ENCODE results near the gene STIL. TPM values are rescaled to one million over a fixed set of nuclear protein-coding genes. Genes with fewer than 3 reads are reported as not detected.
A peak's percentile ranks its signal among the peaks of the same experiment; 100 is the strongest.

STIL gene
- polyA plus RNA-seq, 1 donor (not counting 4 experiments of a cell fraction or from before 2014, with no cell fraction given), result 10.5 TPM

GRCh38 chr1:47225430-47226100 is 88.4 kb downstream of the STIL start:
- no peak for FAIRE-seq
- no peaks in the 10 kb centered on the region for H3K9me1 ChIP-seq (ENCODE audit: control insufficient read depth, extremely low read depth, insufficient read depth, low read length)
- H4K20me1 ChIP-seq (ENCODE audit: control insufficient read depth, extremely low read depth, insufficient read depth, low read length), result peaks cover 5% of the 10 kb centered on the region
- no peak overlapping the region for H3K4me2 ChIP-seq (ENCODE audit: control insufficient read depth, extremely low read depth, insufficient read depth, low read depth, low read length)
- H3K4me3 ChIP-seq (ENCODE audit: control insufficient read depth in 2 of 3, extremely low read depth in 1 of 3, insufficient read depth in 2 of 3, low read depth in 1 of 3, low read length in 3 of 3), result no peak overlapping the region
- H3K79me2 ChIP-seq (ENCODE audit: control insufficient read depth, insufficient read depth, low read length), result no peaks in the 10 kb centered on the region
- no peak overlapping the region for H3K27ac ChIP-seq (ENCODE audit: control insufficient read depth, insufficient read depth, low read length)
- no peak for DNase-seq (ENCODE audit: low read depth, low spot score)
- no peaks in the 10 kb centered on the region for H3K36me3 ChIP-seq (ENCODE audit: control insufficient read depth in 2 of 2, extremely low read depth in 1 of 2, insufficient read depth in 2 of 2, low read length in 2 of 2)
- H3K27me3 ChIP-seq (ENCODE audit: control insufficient read depth, extremely low read depth, insufficient read depth, low read length), result peaks cover 82% of the 10 kb centered on the region
- no peak overlapping the region for H2AFZ ChIP-seq (ENCODE audit: control insufficient read depth, low read length)
- dilution Hi-C loops (cut with MboI; ENCODE audit: extremely low pct_ligation_motif_present, low sequenced_read_pairs), result no loop called here
- H3K4me1 ChIP-seq (ENCODE audit: control insufficient read depth, extremely low read depth, insufficient read depth, low read length), result no peaks in the 10 kb centered on the region
- TF ChIP-seq CTCF (optimal IDR thresholded peaks at IDR 0.05 in 1 of 3, IDR thresholded peaks at IDR 0.05 in 1 of 3, conservative IDR thresholded peaks at IDR 0.05 in 1 of 3; ENCODE audit: extremely low read depth in 1 of 3, insufficient read depth in 2 of 3, low read length in 3 of 3) (no peak), EZH2 (IDR thresholded peaks at IDR 0.05; ENCODE audit: low read length) (no peak)
- H3K9me3 ChIP-seq (ENCODE audit: control insufficient read depth, low read depth, low read length), result no peaks in the 10 kb centered on the region
- no peak overlapping the region for H3K9ac ChIP-seq (ENCODE audit: control insufficient read depth, extremely low read depth, insufficient read depth, low read length)

DNA sequence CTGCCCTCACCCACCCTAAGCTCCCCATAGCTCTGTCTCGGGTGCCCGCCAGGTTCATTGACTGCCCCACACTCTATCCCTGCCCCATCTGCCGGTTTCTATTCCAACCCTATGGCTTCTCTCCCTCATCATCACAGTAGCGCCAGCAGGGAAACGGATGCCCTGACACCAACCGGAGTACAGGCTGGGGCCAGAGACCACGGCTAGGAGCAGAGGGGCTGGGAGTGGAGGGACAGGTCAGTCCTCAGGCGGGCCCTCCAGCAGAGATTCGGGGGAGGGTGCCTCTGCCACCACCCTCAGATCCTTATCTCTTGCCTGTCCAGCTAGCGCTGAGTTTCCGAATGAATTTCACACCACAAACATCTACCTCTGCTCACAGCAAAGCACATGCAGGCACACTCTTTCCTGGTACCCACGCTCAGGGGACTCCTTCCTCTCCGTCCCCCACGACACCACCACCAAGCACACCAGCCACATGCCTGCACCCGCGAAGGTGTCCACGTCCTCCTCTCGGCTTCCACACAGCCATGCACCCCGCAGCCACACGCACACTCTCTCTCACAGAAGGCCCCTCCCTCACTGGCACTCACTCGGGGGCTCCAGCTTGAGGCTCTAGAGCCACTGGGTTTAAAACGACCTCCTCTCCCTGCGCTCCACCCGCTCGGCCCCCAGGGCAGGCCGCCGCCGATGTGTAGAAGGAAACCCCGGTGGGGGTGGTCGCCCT is 89.1 kb downstream of the STIL start:
- FAIRE-seq, result no peak
- Histone ChIP-seq H4K20me1 (ENCODE audit: control insufficient read depth, extremely low read depth, insufficient read depth, low read length) (no peaks in the 10 kb centered on the region), H3K27ac (ENCODE audit: control insufficient read depth, insufficient read depth, low read length) (no peak overlapping the region), H2AFZ (ENCODE audit: control insufficient read depth, low read length) (no peak overlapping the region), H3K36me3 (ENCODE audit: control insufficient read depth in 2 of 2, extremely low read depth in 1 of 2, insufficient read depth in 2 of 2, low read length in 2 of 2) (no peaks in the 10 kb centered on the region), H3K9ac (ENCODE audit: control insufficient read depth, extremely low read depth, insufficient read depth, low read length) (no peak overlapping the region), H3K27me3 (ENCODE audit: control insufficient read depth, extremely low read depth, insufficient read depth, low read length) (peaks cover 75% of the 10 kb centered on the region), H3K79me2 (ENCODE audit: control insufficient read depth, insufficient read depth, low read length) (no peaks in the 10 kb centered on the region), H3K9me3 (ENCODE audit: control insufficient read depth, low read depth, low read length) (no peaks in the 10 kb centered on the region), H3K4me2 (ENCODE audit: control insufficient read depth, extremely low read depth, insufficient read depth, low read depth, low read length) (no peak overlapping the region), H3K4me1 (ENCODE audit: control insufficient read depth, extremely low read depth, insufficient read depth, low read length) (no peaks in the 10 kb centered on the region), H3K4me3 (ENCODE audit: control insufficient read depth in 2 of 3, extremely low read depth in 1 of 3, insufficient read depth in 2 of 3, low read depth in 1 of 3, low read length in 3 of 3) (no peak overlapping the region), H3K9me1 (ENCODE audit: control insufficient read depth, extremely low read depth, insufficient read depth, low read length) (no peaks in the 10 kb centered on the region)
- DNase-seq (ENCODE audit: low read depth, low spot score), result no peak
- no peak for TF ChIP-seq CTCF (optimal IDR thresholded peaks at IDR 0.05 in 1 of 3, IDR thresholded peaks at IDR 0.05 in 1 of 3, conservative IDR thresholded peaks at IDR 0.05 in 1 of 3; ENCODE audit: extremely low read depth in 1 of 3, insufficient read depth in 2 of 3, low read length in 3 of 3)
- TF ChIP-seq EZH2 (IDR thresholded peaks at IDR 0.05; ENCODE audit: low read length), result peak; percentile 99
- dilution Hi-C loops (cut with MboI; ENCODE audit: extremely low pct_ligation_motif_present, low sequenced_read_pairs), result no loop called here

Measured in keratinocyte (primary cell).